Tibial nerve (tissue), 3 donors: ENCODE measurements around the gene METTL21A.

Source experiments
- CTCF ChIP-seq, 5 experiments: fragments of 200-600 bp in 3 of 5; fragments of 450-650 bp in 2 of 5; sonication (generic) in 3 of 5; IDR thresholded peaks; one replicate each; pipeline ENCODE4 v1.5.1; 2016 to 2019; ENCODE audit warnings: antibody characterized with exemption in 5 of 5, mild to moderate bottlenecking in 3 of 5, moderate library complexity in 2 of 5
- POLR2A ChIP-seq, 2 donors: fragments of 450-650 bp; IDR thresholded peaks; one replicate each; pipeline ENCODE4 v1.6.1; 2017; ENCODE audit warnings: antibody characterized with exemption in 2 of 2, mild to moderate bottlenecking in 2 of 2, moderate library complexity in 2 of 2

GRCh38 chr2:207674826-207675225 lies 49.6 kb upstream of the METTL21A start:
- no peak for TF ChIP-seq CTCF (IDR thresholded peaks at IDR 0.05)
- TF ChIP-seq POLR2A (IDR thresholded peaks at IDR 0.05), result no peak
